Heart left ventricle (tissue), 13 donors: ENCODE results near the gene DOCK2.

Experiments used
- CTCF ChIP-seq, 12 donors: fragments of 200-600 bp; sonication (generic) in 4 of 12; IDR thresholded peaks; one replicate each; pipeline versions ENCODE4 v1.5.0 to v1.8.0; 2018 to 2022; ENCODE audit warnings: antibody characterized with exemption in 12 of 12, mild to moderate bottlenecking in 5 of 12
- POLR2A ChIP-seq, 2 donors: fragments of 450-650 bp; IDR thresholded peaks; one replicate each; pipeline ENCODE4 v1.6.1; 2017; ENCODE audit warnings: antibody characterized with exemption in 2 of 2, mild to moderate bottlenecking in 2 of 2, moderate library complexity in 2 of 2
- donor health status: ischemic (EF 13 %, LVEDD 7.1; RV severe dilation, severe dysfunction).
- donor health status: DM: no; HTN: yes; CAD: no.
- donor health status: DM: no; HTN: no; CAD: no.
- donor health status: ischemic (EF 25% LVEDD 6.9; RV normal size, moderate dysfunction).
- donor health status: ischemic (EF 25% LVEDD 5.7; RV mildly dilated, moderate dysfunction).
- donor health status: ischemic (EF 35%, LVEDD 5.7; RV mildly dilated, moderate dysfunction).
- donor health status: nonischemic (EF 11% LVEDD 7.7; RV severe dilation, severe dysfunction).
- donor health status: DM: yes; HTN: yes; CAD: no.
- donor health status: PGD.
- donor health status: ischemic (EF 29% LVEDD 5.4; RV normal size, mild dysfunction).
- donor health status: nonischemic (EF 23%, LVEDD 6.1; RV moderate dilation, normal function).

- no peak for TF ChIP-seq POLR2A (IDR thresholded peaks at IDR 0.05)
- TF ChIP-seq CTCF (IDR thresholded peaks at IDR 0.05) = no peak
Measured at GRCh38 chr5:169762338-169763095, 125.4 kb downstream of the DOCK2 start.
